ENCODE results near the gene LAMA4. TPM values are rescaled to one million over a fixed set of nuclear protein-coding genes. Genes with fewer than 3 reads are reported as not detected.

Gene LAMA4
- total and polyA plus RNA-seq, 4 donors, result 2.1 to 6.0 (median 3.5) TPM

DNA sequence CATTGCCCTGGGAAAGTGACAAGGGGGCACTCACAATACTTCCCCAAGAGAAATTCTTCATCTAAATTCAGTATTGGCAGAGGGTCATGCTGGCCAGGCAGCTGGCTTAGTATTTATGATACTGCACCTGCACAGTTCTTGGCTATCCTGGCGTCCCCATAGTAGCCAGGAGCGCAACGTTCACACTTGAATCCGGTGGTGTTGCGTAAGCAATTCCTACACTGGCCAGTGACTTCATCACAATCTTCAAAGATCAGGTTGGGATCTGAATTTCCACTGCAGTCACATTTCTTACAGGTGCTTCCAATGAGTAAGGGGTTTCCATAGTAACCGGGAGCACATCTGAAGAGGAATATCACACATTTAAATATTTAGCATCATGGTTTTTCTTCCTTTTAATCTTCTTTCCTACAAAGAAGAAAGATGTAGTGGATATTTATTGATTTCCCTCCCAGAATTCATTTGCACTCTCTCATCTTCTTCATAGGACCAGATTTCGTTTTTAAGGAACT, 62.8 kb downstream of the LAMA4 start:
- no peak for TF ChIP-seq HNF4G (IDR thresholded peaks at IDR 0.05)
- TF ChIP-seq EGR1 (IDR thresholded peaks at IDR 0.05; ENCODE audit: low read depth in 2 of 2), result no peak
- no peak for TF ChIP-seq TAF1 (conservative IDR thresholded peaks at IDR 0.05)
- no peak for TF ChIP-seq YY1 (IDR thresholded peaks at IDR 0.05)
- TF ChIP-seq NR2F2 (IDR thresholded peaks at IDR 0.05), result no peak
- no peak for TF ChIP-seq JUND (IDR thresholded peaks at IDR 0.05)
- no peak for TF ChIP-seq SP1 (IDR thresholded peaks at IDR 0.05)
- TF ChIP-seq, protein P1, sequence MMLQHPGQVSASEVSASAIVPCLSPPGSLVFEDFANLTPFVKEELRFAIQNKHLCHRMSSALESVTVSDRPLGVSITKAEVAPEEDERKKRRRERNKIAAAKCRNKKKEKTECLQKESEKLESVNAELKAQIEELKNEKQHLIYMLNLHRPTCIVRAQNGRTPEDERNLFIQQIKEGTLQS (IDR thresholded peaks at IDR 0.05), result no peak
- TF ChIP-seq, protein P2, sequence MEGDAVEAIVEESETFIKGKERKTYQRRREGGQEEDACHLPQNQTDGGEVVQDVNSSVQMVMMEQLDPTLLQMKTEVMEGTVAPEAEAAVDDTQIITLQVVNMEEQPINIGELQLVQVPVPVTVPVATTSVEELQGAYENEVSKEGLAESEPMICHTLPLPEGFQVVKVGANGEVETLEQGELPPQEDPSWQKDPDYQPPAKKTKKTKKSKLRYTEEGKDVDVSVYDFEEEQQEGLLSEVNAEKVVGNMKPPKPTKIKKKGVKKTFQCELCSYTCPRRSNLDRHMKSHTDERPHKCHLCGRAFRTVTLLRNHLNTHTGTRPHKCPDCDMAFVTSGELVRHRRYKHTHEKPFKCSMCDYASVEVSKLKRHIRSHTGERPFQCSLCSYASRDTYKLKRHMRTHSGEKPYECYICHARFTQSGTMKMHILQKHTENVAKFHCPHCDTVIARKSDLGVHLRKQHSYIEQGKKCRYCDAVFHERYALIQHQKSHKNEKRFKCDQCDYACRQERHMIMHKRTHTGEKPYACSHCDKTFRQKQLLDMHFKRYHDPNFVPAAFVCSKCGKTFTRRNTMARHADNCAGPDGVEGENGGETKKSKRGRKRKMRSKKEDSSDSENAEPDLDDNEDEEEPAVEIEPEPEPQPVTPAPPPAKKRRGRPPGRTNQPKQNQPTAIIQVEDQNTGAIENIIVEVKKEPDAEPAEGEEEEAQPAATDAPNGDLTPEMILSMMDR (IDR thresholded peaks at IDR 0.05; ENCODE audit: low read depth, low read length, missing input control), result no peak
- no peak for TF ChIP-seq GABPA (IDR thresholded peaks at IDR 0.05 in 1 of 2, conservative IDR thresholded peaks at IDR 0.05 in 1 of 2)
- TF ChIP-seq FOXA2 (IDR thresholded peaks at IDR 0.05), result no peak
- TF ChIP-seq, protein P3, sequence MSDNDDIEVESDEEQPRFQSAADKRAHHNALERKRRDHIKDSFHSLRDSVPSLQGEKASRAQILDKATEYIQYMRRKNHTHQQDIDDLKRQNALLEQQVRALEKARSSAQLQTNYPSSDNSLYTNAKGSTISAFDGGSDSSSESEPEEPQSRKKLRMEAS (IDR thresholded peaks at IDR 0.05), result no peak
- TF ChIP-seq, protein P4, sequence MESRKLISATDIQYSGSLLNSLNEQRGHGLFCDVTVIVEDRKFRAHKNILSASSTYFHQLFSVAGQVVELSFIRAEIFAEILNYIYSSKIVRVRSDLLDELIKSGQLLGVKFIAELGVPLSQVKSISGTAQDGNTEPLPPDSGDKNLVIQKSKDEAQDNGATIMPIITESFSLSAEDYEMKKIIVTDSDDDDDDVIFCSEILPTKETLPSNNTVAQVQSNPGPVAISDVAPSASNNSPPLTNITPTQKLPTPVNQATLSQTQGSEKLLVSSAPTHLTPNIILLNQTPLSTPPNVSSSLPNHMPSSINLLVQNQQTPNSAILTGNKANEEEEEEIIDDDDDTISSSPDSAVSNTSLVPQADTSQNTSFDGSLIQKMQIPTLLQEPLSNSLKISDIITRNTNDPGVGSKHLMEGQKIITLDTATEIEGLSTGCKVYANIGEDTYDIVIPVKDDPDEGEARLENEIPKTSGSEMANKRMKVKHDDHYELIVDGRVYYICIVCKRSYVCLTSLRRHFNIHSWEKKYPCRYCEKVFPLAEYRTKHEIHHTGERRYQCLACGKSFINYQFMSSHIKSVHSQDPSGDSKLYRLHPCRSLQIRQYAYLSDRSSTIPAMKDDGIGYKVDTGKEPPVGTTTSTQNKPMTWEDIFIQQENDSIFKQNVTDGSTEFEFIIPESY (IDR thresholded peaks at IDR 0.05), result no peak
- TF ChIP-seq RXRA (IDR thresholded peaks at IDR 0.05), result no peak
- no peak for TF ChIP-seq FOXA1 (IDR thresholded peaks at IDR 0.05)
- TF ChIP-seq, protein P5, sequence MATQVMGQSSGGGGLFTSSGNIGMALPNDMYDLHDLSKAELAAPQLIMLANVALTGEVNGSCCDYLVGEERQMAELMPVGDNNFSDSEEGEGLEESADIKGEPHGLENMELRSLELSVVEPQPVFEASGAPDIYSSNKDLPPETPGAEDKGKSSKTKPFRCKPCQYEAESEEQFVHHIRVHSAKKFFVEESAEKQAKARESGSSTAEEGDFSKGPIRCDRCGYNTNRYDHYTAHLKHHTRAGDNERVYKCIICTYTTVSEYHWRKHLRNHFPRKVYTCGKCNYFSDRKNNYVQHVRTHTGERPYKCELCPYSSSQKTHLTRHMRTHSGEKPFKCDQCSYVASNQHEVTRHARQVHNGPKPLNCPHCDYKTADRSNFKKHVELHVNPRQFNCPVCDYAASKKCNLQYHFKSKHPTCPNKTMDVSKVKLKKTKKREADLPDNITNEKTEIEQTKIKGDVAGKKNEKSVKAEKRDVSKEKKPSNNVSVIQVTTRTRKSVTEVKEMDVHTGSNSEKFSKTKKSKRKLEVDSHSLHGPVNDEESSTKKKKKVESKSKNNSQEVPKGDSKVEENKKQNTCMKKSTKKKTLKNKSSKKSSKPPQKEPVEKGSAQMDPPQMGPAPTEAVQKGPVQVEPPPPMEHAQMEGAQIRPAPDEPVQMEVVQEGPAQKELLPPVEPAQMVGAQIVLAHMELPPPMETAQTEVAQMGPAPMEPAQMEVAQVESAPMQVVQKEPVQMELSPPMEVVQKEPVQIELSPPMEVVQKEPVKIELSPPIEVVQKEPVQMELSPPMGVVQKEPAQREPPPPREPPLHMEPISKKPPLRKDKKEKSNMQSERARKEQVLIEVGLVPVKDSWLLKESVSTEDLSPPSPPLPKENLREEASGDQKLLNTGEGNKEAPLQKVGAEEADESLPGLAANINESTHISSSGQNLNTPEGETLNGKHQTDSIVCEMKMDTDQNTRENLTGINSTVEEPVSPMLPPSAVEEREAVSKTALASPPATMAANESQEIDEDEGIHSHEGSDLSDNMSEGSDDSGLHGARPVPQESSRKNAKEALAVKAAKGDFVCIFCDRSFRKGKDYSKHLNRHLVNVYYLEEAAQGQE (IDR thresholded peaks at IDR 0.05), result no peak
- no peak for TF ChIP-seq HNF4A (conservative IDR thresholded peaks at IDR 0.05)
- no peak for TF ChIP-seq RAD21 (IDR thresholded peaks at IDR 0.05)
- H3K27me3 ChIP-seq (ENCODE audit: control insufficient read depth in 4 of 4, insufficient read depth in 4 of 4, low read length in 3 of 4), result no peaks in the 10 kb centered on the region
- H3K4me1 ChIP-seq (ENCODE audit: control insufficient read depth in 4 of 4, insufficient read depth in 4 of 4, low read length in 3 of 4), result no peaks in the 10 kb centered on the region
- DNase-seq (ENCODE audit: low spot score), result no peak
- H3K27ac ChIP-seq (ENCODE audit: low read depth in 1 of 2, low read length in 2 of 2), result no peak overlapping the region
- H3K9ac ChIP-seq (ENCODE audit: low read depth in 1 of 2, low read length in 2 of 2), result no peak overlapping the region
- 84% methylated on average over 7 of the region's 7 CpGs for WGBS
- H3K4me3 ChIP-seq (ENCODE audit: low read depth in 1 of 3, low read length in 3 of 3), result no peak overlapping the region
- no peaks in the 10 kb centered on the region for H3K36me3 ChIP-seq (ENCODE audit: control insufficient read depth in 4 of 4, insufficient read depth in 3 of 4, low read depth in 1 of 4, low read length in 3 of 4)
- no peaks in the 10 kb centered on the region for H3K9me3 ChIP-seq (ENCODE audit: control insufficient read depth in 4 of 4, low read length in 3 of 4)

Data from liver (tissue), 9 donors.